Measurements from ENCODE around the gene SLC49A3.

The SLC49A3 gene

GRCh38 chr4:681736-682451 is 7.1 kb downstream of the SLC49A3 start:
- TF ChIP-seq, protein P1, sequence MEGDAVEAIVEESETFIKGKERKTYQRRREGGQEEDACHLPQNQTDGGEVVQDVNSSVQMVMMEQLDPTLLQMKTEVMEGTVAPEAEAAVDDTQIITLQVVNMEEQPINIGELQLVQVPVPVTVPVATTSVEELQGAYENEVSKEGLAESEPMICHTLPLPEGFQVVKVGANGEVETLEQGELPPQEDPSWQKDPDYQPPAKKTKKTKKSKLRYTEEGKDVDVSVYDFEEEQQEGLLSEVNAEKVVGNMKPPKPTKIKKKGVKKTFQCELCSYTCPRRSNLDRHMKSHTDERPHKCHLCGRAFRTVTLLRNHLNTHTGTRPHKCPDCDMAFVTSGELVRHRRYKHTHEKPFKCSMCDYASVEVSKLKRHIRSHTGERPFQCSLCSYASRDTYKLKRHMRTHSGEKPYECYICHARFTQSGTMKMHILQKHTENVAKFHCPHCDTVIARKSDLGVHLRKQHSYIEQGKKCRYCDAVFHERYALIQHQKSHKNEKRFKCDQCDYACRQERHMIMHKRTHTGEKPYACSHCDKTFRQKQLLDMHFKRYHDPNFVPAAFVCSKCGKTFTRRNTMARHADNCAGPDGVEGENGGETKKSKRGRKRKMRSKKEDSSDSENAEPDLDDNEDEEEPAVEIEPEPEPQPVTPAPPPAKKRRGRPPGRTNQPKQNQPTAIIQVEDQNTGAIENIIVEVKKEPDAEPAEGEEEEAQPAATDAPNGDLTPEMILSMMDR (IDR thresholded peaks at IDR 0.05), result no peak

DNA sequence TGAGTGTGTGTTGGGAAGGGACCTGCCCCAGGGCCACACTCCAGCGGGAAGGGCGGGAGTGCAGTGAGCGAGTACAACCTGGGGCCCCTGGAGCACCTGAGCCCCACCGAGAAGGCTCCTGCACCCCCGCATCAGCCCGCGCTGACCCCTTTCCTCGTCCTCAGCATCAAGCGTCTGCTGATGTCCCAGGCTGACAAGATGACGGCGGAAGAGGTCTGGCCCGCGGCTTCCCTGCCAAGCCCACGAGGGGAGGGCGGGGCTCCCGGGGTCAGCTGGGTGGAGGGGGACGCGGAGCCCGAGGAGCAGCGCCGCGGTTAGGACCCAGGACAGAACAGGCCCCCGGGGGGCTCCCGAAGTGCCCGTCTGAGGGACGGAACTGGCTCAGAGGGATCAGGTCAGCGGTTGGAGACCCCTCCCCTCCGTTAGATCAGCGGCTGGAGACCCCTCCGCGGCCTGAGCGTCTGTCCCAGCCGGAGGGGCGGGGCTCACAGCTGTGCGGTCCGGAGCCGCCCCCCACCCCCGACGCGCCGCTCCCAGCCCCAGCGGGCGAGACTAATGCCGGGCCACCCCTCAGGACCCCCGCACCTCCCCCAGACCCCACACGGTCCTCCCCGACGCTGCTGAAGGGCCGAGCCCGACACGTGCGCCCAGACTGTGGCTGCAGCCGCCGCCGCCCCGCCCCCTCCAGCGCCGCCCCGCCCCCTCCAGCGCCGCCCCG is 7.9 kb downstream of the SLC49A3 start:
- TF ChIP-seq, protein P1 (IDR thresholded peaks at IDR 0.05), result no peak

DNA sequence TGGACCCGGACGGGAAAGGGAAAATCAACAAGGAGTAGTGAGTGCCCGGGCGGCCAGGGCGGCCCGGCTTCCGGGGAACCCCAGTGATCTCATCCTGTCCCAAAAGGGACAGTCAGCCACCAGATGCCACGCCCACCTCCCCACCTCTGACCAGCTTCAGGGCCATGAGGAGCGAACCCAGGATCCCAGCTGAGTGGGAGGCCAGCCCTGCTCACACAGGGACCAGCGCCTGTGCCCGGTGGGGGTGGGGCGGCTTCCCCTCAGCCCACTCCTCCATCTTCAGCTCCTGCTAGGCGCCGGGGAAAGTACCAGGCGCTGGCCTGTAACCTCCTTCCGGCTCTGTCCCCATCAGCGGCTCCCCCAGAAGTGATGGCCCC is 8.4 kb downstream of the SLC49A3 start:
- TF ChIP-seq, protein P1 (IDR thresholded peaks at IDR 0.05), result no peak

DNA sequence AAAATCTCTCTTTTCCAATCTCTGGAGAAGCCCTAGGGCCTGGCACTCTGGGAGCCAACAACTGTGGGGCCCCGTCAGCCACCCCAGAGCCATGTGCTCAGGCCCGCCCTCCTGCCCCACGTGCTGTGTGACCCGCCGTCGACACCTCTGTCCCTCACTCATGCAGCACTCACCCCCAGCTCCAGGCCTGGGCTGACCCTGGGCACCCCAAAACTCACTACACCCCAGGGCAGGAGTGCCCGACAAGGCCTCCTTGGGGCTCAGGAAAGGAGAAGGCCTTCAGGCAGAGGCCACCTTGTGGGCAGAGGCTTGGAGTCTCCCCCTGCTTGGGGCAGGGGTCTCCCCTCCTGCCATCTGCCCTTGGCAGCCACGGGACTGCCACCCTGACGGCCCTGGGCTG is 8.9 kb downstream of the SLC49A3 start:
- TF ChIP-seq, protein P1 (IDR thresholded peaks at IDR 0.05), result no peak

DNA sequence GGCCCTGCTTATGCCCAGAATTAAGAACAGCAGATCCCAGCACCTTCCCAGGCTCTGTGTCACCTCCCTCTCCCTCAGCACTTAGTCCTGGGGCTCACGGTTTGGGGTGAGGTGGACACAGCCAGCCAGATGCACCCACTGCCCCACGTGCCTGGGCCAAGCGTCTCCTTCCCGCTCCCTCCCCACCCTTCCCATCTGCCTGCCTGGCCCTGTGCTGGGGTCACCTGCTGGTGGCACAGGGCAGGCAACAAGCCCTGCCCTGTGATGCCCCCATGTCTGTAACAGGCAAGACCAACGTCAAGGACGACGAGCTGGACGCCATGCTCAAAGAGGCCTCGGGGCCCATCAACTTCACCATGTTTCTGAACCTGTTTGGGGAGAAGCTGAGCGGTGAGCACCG is 9.3 kb downstream of the SLC49A3 start:
- TF ChIP-seq, protein P1 (IDR thresholded peaks at IDR 0.05), result no peak

- TF ChIP-seq, protein P1 (IDR thresholded peaks at IDR 0.05), result no peak
Observed at GRCh38 chr4:679104-679481, 9.9 kb downstream of the SLC49A3 start.

DNA sequence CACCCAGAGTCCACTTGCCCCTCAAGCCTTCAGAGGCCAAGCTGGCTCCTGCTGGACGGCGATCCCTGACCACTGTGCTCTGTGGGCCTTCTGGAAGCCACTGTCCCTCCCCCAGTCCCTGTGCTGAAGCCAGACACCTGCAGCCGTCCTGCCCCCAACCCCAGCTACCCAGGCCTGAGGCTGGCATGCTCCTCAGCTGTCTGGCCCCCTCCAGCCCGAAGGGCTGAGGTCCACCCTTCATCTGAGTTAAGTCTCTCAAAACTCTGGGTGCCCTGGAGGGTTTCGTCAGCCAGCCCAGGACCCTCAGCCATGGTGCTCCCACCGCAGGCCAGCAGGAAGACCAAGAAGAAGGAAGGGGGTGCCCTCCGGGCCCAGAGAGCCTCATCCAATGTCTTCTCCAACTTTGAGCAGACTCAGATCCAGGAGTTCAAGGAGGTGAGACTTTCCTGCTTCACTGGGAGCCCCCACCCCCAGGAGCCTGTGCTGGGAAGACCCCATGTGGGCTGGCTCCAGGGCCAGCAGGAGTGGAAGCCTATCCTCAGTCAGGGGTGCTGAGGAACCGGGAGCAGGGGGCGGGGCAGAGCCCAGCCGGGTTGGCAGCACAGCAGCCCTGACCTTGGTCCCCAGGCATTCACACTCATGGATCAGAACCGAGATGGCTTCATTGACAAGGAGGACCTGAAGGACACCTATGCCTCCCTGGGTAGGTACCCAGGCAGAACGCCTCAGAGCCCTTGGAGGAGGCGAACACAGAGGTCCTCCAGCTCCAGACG is 10.4 kb downstream of the SLC49A3 start:
- TF ChIP-seq, protein P1 (IDR thresholded peaks at IDR 0.05), result no peak

All from LNCAP (cell line).